GM18499 (cell line): ENCODE data around the gene VPS36.
"Not testable (repeated sequence)": the region's sequence is repeated elsewhere in the genome, so short reads cannot be mapped to it uniquely, and the experiment has no call there.

Experiments
- ATAC-seq: cut with Tn5 transposase; IDR thresholded peaks from one replicate; pipeline ENCODE4 v1.9.1; 2021; ENCODE audit warnings: moderate number of reproducible peaks; ENCODE audit not compliant: insufficient read depth, unreplicated experiment

Gene VPS36

DNA sequence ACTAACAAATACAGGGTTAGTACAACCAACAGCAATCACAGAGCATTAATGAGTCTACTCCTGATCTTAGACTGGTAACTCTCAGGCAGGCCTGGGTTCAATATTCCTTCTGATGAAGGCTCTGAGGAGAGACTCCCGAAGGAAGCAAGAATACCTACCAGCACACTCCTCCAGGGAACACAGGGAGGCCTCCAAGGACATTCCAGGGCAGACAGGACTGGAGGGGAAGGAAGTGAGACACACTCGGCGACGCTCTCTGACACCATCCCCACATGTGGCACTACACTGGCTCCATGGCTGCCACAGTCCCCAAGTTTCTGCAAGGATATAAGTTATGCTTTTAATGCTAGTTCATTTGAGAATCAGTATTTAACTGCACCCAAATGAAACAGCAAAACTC is 64.6 kb downstream of the VPS36 start:
- no peak for ATAC-seq

- ATAC-seq = no peak
Measured at GRCh38 chr13:52383366-52383765, 67.1 kb downstream of the VPS36 start.

- ATAC-seq = no peak
Measured at GRCh38 chr13:52378312-52378711, 72.1 kb downstream of the VPS36 start.

GRCh38 chr13:52377898-52378297 is 72.5 kb downstream of the VPS36 start:
- no peak for ATAC-seq

GRCh38 chr13:52374873-52375411 is 75.5 kb downstream of the VPS36 start:
- no peak for ATAC-seq

GRCh38 chr13:52374389-52374788 is 76.0 kb downstream of the VPS36 start:
- ATAC-seq = no peak

DNA sequence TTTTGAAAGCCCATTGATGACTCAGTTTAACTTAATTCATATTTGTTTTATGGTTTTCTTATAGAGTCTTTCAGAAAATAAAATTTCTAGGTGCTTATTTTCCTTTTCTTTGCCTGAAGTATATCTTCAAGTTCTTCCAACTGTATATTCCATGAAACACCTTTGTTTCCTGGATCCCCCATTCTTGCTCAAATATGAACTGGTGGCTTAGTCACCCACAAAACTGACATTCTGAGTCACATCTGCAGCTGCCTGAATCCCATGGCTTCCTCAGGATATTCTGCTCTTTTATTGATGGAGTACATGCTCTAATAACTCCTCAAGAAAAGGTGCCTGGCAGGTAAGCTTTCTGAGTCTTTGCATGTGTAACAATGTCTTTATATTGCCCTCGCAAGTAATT is 77.2 kb downstream of the VPS36 start:
- not testable (repeated sequence) for ATAC-seq

DNA sequence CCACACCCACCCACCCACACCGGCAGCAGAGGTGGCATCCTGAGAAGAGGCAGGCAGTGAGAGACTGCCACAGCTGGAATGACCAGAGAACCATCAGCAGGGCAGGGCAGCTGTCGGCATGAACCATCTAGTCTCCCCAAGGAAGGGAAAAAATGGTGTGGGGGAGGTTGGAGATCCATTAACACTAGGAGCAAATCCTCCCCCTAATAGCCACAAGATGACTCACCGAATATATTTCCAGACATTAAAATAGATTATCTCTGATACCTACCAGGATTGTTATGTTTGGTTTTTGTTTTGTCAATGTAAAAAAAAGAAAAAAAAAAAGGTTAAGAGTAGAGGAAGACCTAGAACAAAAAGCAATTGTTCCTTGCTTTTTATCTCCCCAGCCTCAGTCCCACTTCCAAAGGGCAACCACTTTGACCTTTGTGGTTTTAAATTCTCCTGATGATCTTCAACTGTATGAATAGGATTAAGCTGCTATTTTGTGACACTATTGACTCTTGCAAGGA is 78.6 kb downstream of the VPS36 start:
- ATAC-seq = no peak

DNA sequence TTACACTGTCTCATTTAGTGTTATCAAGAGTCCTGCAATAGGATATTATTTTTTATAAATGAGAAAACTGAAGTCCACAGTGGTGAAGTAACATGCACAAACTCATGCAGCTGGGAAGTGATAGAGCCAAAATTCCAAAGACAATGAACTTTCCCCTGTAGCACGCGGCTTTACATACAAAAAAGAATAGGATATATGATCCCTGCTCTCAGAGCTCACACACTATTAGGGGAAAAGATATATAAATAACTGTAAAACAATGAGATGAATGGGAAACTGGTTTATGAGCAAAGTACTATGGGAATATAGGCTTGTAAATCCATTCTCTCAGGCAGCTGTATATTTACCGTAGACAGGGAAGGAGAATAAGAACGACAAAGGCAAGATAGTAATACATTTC is 84.1 kb downstream of the VPS36 start:
- no peak for ATAC-seq
